ENCODE measurements around the gene RBFOX2. TPM values are rescaled to one million over a fixed set of nuclear protein-coding genes. Genes with fewer than 3 reads are reported as not detected.

Gene RBFOX2
- total RNA-seq, 4 donors from 2014 or later, result 103 to 139 (median 108) TPM

GRCh38 chr22:35959121-35959800 lies 69.4 kb downstream of the RBFOX2 start:
- TF ChIP-seq CTCF (IDR thresholded peaks at IDR 0.05), result no peak
- no peak for TF ChIP-seq POLR2A (IDR thresholded peaks at IDR 0.05)
- Histone ChIP-seq H3K9me3 (no peaks in the 10 kb centered on the region), H3K27ac (no peak overlapping the region), H3K4me3 (replicated peaks in 1 of 3) (no peak overlapping the region), H3K36me3 (no peaks in the 10 kb centered on the region), H3K4me1 (peaks cover 22 to 28% of the 10 kb centered on the region in 2 donors), H3K27me3 (no peaks in the 10 kb centered on the region)
- DNase-seq, result no peak
- WGBS, 2 donors, result 89 to 93% methylated on average over 5 of the region's 5 CpGs
- intact Hi-C loops (cut with DNase I), result no loop called here

GRCh38 chr22:35958334-35958733 lies 70.3 kb downstream of the RBFOX2 start:
- no peak overlapping the region for H3K4me3 ChIP-seq (replicated peaks in 1 of 3)
- peaks cover 22 to 28% of the 10 kb centered on the region in 2 donors for H3K4me1 ChIP-seq
- no peak for TF ChIP-seq POLR2A (IDR thresholded peaks at IDR 0.05)
- no peak for DNase-seq
- no peaks in the 10 kb centered on the region for H3K36me3 ChIP-seq
- intact Hi-C loops (cut with DNase I), result no loop called here
- H3K27ac ChIP-seq, result no peak overlapping the region
- WGBS, 2 donors, result 78 to 90% methylated on average over 2 of the region's 2 CpGs
- H3K27me3 ChIP-seq, result no peaks in the 10 kb centered on the region
- H3K9me3 ChIP-seq, result no peaks in the 10 kb centered on the region

- TF ChIP-seq CTCF (IDR thresholded peaks at IDR 0.05) (no peak), POLR2A (IDR thresholded peaks at IDR 0.05) (no peak)
- no peak for DNase-seq
- intact Hi-C loops (cut with DNase I), result no loop called here
- peaks cover 22 to 26% of the 10 kb centered on the region in 2 donors for H3K4me1 ChIP-seq
- H3K27me3 ChIP-seq, result no peaks in the 10 kb centered on the region
- H3K9me3 ChIP-seq, result no peaks in the 10 kb centered on the region
- no peak overlapping the region for H3K27ac ChIP-seq
- no peak overlapping the region for H3K4me3 ChIP-seq (replicated peaks in 1 of 3)
- WGBS, 2 donors, result 75 to 86% methylated on average over 1 of the region's 1 CpG
- H3K36me3 ChIP-seq, result no peaks in the 10 kb centered on the region
Observed at GRCh38 chr22:35957589-35957988, 71.0 kb downstream of the RBFOX2 start.

GRCh38 chr22:35956850-35957249 lies 71.8 kb downstream of the RBFOX2 start:
- Histone ChIP-seq H3K27ac (no peak overlapping the region), H3K4me3 (replicated peaks in 1 of 3) (no peak overlapping the region), H3K36me3 (no peaks in the 10 kb centered on the region), H3K4me1 (peaks cover 15 to 19% of the 10 kb centered on the region in 2 donors), H3K9me3 (no peaks in the 10 kb centered on the region), H3K27me3 (no peaks in the 10 kb centered on the region)
- no peak for TF ChIP-seq CTCF (IDR thresholded peaks at IDR 0.05)
- no peak for TF ChIP-seq POLR2A (IDR thresholded peaks at IDR 0.05)
- 83 to 86% methylated on average over 3 of the region's 3 CpGs for WGBS, 2 donors
- intact Hi-C loops (cut with DNase I), result no loop called here
- DNase-seq, result no peak

- Histone ChIP-seq H3K27me3 (no peaks in the 10 kb centered on the region), H3K4me1 (peaks cover 2 to 6% of the 10 kb centered on the region in 2 donors), H3K36me3 (no peaks in the 10 kb centered on the region), H3K27ac (no peak overlapping the region), H3K4me3 (replicated peaks in 1 of 3) (no peak overlapping the region), H3K9me3 (no peaks in the 10 kb centered on the region)
- 95 to 97% methylated on average over 7 of the region's 7 CpGs for WGBS, 2 donors
- DNase-seq, result no peak
- intact Hi-C loops (cut with DNase I), result no loop called here
- TF ChIP-seq CTCF (IDR thresholded peaks at IDR 0.05) (no peak), POLR2A (IDR thresholded peaks at IDR 0.05) (no peak)
Observed at GRCh38 chr22:35955546-35955945, 73.1 kb downstream of the RBFOX2 start.
